ENCODE measurements around the gene COL9A1.
A peak's percentile ranks its signal among the peaks of the same experiment; 100 is the strongest.

Gene COL9A1

DNA sequence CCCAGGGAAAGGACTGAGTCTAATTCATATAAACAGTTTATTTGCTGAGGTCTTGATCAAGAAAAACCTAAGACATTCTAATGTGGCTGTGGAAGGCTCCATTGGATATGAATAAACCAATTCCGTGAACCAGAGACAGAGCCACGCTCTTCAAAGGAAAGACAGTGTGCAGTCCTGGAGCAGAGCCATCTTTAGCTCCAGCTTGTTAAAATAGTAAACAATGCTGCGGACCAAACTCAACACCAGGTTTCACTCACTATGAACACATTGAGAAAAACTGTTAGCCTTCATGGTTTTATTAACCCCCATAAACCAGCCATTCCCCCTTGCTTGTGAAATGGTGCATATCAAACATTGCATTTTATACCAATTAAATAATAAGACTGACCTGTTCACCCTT lies 61.9 kb downstream of the COL9A1 start:
- TF ChIP-seq, protein P1, sequence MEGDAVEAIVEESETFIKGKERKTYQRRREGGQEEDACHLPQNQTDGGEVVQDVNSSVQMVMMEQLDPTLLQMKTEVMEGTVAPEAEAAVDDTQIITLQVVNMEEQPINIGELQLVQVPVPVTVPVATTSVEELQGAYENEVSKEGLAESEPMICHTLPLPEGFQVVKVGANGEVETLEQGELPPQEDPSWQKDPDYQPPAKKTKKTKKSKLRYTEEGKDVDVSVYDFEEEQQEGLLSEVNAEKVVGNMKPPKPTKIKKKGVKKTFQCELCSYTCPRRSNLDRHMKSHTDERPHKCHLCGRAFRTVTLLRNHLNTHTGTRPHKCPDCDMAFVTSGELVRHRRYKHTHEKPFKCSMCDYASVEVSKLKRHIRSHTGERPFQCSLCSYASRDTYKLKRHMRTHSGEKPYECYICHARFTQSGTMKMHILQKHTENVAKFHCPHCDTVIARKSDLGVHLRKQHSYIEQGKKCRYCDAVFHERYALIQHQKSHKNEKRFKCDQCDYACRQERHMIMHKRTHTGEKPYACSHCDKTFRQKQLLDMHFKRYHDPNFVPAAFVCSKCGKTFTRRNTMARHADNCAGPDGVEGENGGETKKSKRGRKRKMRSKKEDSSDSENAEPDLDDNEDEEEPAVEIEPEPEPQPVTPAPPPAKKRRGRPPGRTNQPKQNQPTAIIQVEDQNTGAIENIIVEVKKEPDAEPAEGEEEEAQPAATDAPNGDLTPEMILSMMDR (IDR thresholded peaks at IDR 0.05), result no peak
- H3K27ac ChIP-seq, result peak overlapping the region; percentile 67; the same call in 1 of the 2 replicates

DNA sequence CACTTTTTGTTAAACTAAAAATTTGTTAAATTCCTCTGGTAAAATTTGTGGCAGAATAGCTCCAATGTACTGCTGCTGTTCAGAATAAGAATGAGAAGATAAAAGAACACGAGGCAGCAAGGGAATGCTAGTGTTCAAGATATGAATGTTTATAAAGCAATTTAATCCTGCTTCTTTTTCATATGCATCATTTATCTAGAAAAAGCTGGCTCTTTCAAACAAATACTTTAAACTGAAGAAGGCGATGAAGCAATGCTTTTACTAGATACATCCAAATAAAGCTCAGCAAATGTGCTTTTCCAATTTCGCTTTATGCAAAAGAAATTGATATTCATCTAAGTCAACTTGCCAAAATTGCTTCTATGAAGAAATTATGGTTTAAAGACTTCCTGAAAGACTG lies 66.5 kb downstream of the COL9A1 start:
- TF ChIP-seq, protein P1 (IDR thresholded peaks at IDR 0.05), result no peak
- TF ChIP-seq ZFX (IDR thresholded peaks at IDR 0.05; ENCODE audit: borderline replicate concordance), result no peak
- no peak overlapping the region for H3K27ac ChIP-seq

DNA sequence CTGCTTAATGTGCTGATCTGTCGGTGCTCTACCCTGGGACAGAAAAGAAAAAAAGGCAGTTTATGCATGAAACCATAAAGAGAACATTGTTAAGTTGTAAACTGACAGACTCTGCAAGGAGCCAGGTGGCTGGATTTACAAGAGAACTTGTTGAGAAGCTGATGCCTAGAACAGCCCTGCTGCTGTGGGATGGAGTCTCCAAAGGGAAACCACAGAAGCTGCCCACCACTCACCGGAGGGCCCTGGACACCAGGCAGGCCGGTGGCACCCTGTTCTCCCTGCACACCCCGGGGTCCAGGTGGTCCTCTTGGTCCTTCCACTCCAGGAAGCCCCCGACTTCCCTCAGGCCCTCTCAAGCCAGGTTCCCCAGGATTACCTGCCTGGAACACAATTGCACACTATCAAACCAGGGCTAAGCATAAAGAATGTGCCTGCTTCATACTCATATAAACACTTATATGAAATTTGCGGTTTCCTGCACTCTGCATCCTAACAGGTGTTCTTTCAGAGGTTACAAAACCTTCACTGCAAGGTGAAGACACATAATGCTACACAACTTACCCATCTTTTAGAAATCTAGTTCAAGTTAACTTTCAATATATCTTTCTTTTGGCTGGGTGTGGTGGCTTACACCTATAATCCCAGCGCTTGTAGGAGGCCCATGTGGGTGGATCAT lies 68.2 kb downstream of the COL9A1 start:
- TF ChIP-seq, protein P1 (IDR thresholded peaks at IDR 0.05), result no peak
- TF ChIP-seq ZFX (IDR thresholded peaks at IDR 0.05; ENCODE audit: borderline replicate concordance), result no peak
- H3K27ac ChIP-seq, result no peak overlapping the region

DNA sequence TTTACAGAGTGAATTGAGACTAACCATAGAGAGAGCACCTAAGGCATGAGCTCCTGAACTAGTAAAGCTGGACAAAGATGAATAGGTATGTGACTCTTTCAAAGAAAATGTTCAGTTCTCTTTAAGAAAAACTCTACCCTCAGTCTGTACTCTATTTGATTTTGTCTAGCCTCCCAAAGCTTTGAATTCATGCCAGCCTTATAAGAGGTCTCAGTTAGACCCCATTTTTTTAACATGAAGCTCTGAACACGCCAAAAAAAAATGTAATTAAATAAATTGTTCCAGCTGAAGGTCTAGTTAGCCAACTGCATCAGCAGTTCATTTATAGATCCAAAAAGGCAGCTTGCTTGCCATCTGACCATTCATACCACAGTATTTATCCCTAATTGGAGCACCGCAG lies 71.6 kb downstream of the COL9A1 start:
- TF ChIP-seq, protein P1 (IDR thresholded peaks at IDR 0.05), result no peak
- TF ChIP-seq ZFX (IDR thresholded peaks at IDR 0.05; ENCODE audit: borderline replicate concordance), result no peak
- H3K27ac ChIP-seq, result no peak overlapping the region

DNA sequence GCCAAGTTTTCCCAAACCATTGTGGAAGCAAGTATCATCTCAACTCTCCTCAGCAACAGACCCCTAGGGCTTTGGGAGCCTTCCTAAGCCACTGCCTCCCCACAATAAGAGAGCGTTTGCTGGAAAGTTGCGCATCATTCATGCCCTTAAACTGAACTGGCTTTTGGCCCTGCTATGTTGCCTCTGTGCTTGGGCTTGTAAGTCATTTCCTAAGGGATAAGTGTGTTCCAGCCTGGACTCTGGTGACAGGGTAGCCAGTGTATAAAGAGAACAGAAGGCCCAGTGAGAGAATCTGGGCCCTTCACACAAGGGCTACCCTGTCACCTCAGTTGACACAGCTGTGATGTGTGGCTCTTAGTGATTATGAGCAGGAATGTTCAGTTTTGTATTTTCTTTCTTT lies 77.8 kb downstream of the COL9A1 start:
- TF ChIP-seq ZFX (IDR thresholded peaks at IDR 0.05; ENCODE audit: borderline replicate concordance), result no peak
- TF ChIP-seq, protein P1 (IDR thresholded peaks at IDR 0.05), result no peak
- H3K27ac ChIP-seq, result no peak overlapping the region

DNA sequence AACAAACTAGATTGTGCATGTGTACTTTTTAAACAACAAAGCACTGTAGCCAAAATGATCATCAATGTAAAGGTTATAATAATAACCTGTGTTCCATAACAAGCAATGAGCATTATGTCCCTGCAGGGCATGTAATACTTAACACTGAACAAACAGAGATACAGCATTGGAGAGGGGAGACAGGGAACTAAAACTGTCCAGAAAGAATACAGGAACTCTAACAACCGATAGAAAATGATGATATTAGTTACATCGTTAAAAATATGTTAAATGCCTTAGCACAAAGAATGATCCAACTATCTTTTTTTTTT lies 80.5 kb downstream of the COL9A1 start:
- H3K27ac ChIP-seq, result no peak overlapping the region
- TF ChIP-seq ZFX (IDR thresholded peaks at IDR 0.05; ENCODE audit: borderline replicate concordance), result no peak
- TF ChIP-seq, protein P1 (IDR thresholded peaks at IDR 0.05), result no peak

DNA sequence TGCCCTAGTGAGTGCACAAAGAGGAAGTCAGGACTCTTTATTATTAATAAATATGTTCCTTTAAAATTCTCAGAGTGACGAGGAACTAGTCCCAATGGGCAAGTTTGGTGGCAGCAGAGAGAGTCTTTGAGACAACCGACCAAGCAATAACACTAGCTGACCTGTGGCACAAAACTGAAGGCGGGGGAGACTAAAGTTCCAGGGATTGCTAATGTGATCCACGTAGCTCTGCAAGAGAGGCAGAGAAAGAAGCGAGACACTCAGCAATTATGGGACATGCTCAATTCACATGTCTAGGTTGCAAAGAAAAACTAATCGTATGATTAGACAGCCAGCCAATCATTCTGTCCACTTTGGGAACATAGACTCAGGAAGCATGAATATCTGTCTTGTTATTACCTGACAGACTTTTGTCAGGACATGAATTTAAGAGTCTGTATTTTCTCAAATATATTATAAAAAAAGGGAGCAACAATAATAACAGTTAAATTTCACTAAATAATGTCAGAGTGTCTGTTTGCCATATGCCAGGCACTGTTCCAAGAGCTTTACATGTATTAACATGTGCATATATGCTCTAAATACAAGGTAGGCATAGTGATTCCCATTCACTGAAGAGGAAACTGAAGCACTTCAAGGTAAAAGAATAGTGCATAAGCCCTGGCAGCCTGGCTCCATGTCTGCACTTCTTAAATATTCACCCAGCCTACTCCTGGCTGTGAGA lies 81.0 kb downstream of the COL9A1 start:
- H3K27ac ChIP-seq, result no peak overlapping the region
- TF ChIP-seq ZFX (IDR thresholded peaks at IDR 0.05; ENCODE audit: borderline replicate concordance), result no peak
- TF ChIP-seq, protein P1 (IDR thresholded peaks at IDR 0.05), result no peak
